Measurements from ENCODE around the gene ALDH1B1. TPM values are rescaled to one million over a fixed set of nuclear protein-coding genes. Genes with fewer than 3 reads are reported as not detected.

Gene ALDH1B1
- total and polyA plus RNA-seq, 9 of the 15 experiments (the other 6 are each of a cell fraction or from before 2014, with no cell fraction given): 8.6 to 46.5 (median 30.8) TPM

DNA sequence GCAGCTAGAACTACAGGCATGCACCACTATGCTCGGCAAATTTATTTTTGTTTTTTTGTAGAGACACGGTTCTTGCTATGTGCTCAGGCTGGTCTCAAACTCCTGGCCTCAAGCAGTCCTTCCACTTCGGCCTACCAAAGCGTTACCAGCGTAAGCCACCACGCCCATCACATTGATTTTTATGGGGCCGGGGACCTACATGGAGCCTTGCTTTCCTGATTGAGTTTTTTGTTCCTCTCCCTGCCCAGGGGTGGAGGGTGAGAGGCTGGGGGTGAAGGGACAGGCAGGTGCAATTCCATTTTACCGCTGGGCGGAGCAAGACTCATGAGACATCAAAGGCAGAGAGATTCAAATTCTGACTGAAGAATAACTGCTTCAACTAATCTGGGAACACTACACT, 1.9 kb downstream of the ALDH1B1 start:
- ChIA-PET CTCF (ENCODE audit: low intra/inter-chr PET ratio) (no interaction called here), POLR2A (no interaction called here)
- H3K36me3 ChIP-seq (ENCODE audit: control insufficient read depth, insufficient read depth, low read length): peaks cover 46% of the 10 kb centered on the region; the same call in 2 of the 3 replicates
- no peak for FAIRE-seq
- H3K4me1 ChIP-seq (replicated peaks in 1 of 2; ENCODE audit: control insufficient read depth in 2 of 2, insufficient read depth in 2 of 2, low read length in 2 of 2): peaks cover 32 to 47% of the 10 kb centered on the region in 2 experiments
- intact Hi-C loops (cut with micrococcal nuclease) (no loop called here), in situ Hi-C loops (cut with MboI) (no loop called here)
- H4K20me1 ChIP-seq (replicated peaks; ENCODE audit: control insufficient read depth, insufficient read depth, low read length): peaks cover 3% of the 10 kb centered on the region; the same call in 1 of the 2 replicates
- no peaks in the 10 kb centered on the region for H3K9me1 ChIP-seq (ENCODE audit: control insufficient read depth, insufficient read depth, low read length)
- 89% methylated on average over 9 of the region's 9 CpGs for WGBS (ENCODE audit: insufficient coverage, low coverage, missing lambda C conversion rate)
- no peaks in the 10 kb centered on the region for H3K27me3 ChIP-seq (ENCODE audit: control insufficient read depth in 2 of 2, insufficient read depth in 2 of 2, low read length in 2 of 2)
- no TSS peak for BruUV-seq (replicated peaks)
- H2AFZ ChIP-seq (ENCODE audit: low read depth, low read length): no peak overlapping the region
- no peak for DNase-seq (ENCODE audit: extremely low read depth in 1 of 4, low spot score in 3 of 4)
- H3K4me2 ChIP-seq (ENCODE audit: insufficient read depth, low read length): no peak overlapping the region
- TF ChIP-seq ZNF512 (tag; IDR thresholded peaks at IDR 0.05): no peak
- TF ChIP-seq TEAD2 (tag; IDR thresholded peaks at IDR 0.05): no peak
- no peak for TF ChIP-seq GATAD2B (IDR thresholded peaks at IDR 0.05; ENCODE audit: borderline replicate concordance)
- no peak for TF ChIP-seq POLR2AphosphoS2 (IDR thresholded peaks at IDR 0.05; ENCODE audit: low read length)
- no peak for TF ChIP-seq JUND (IDR thresholded peaks at IDR 0.05; ENCODE audit: borderline replicate concordance, low read depth, low read length)
- no peak for TF ChIP-seq JUND (tag; IDR thresholded peaks at IDR 0.05; ENCODE audit: borderline replicate concordance, low read depth, low read length)
- TF ChIP-seq PBX2 (CRISPR knock-in tag; IDR thresholded peaks at IDR 0.05; ENCODE audit: low read depth): no peak
- no peak for TF ChIP-seq PBX2 (tag; conservative IDR thresholded peaks at IDR 0.05; ENCODE audit: low read depth)
- TF ChIP-seq PTTG1 (tag; IDR thresholded peaks at IDR 0.05; ENCODE audit: low read depth): no peak
- H3K79me2 ChIP-seq (ENCODE audit: control insufficient read depth, insufficient read depth, low read length): peaks cover 31% of the 10 kb centered on the region
- H3K9me3 ChIP-seq (replicated peaks; ENCODE audit: control insufficient read depth, insufficient read depth, low read depth, low read length): no peaks in the 10 kb centered on the region
- H3K4me3 ChIP-seq: no peak overlapping the region
- no peak for ATAC-seq
- H3K9ac ChIP-seq (ENCODE audit: insufficient read depth in 1 of 2, low read depth in 2 of 2, low read length in 2 of 2): peak overlapping the region in 1 of 2 experiments; percentile 53; a peak in 1 of 4 replicates
- H3K27ac ChIP-seq (ENCODE audit: extremely low read depth, low read depth, low read length): no peak overlapping the region
